Activated CD4-positive, alpha-beta memory T cell treated with anti-CD3 and anti-CD28 coated beads, Interleukin-2, amount 10 ng/mL, durations not matched to agents 7 days and 5 days (primary cell): ENCODE measurements around the gene KDM4B. TPM values are rescaled to one million over a fixed set of nuclear protein-coding genes. Genes with fewer than 3 reads are reported as not detected.
"Not testable (repeated sequence)": the region's sequence is repeated elsewhere in the genome, so short reads cannot be mapped to it uniquely, and the experiment has no call there.

Experiments used
- CTCF ChIA-PET: fragments of 350-600 bp; sonication (Branson Sonifier 250); formaldehyde crosslinking; loops from one replicate; lab custom pipeline; 2021; ENCODE audit warnings: antibody characterized with exemption, inconsistent platforms; lab: Charles Lee
- POLR2A ChIA-PET: fragments of 350-600 bp; sonication (Branson Sonifier 250); formaldehyde crosslinking; loops from one replicate; lab custom pipeline; 2021; ENCODE audit warnings: antibody characterized with exemption; lab: Charles Lee
- DNase-seq: peaks from one replicate; pipeline ENCODE4 v3.0.0-alpha.2; 2020
- H3K27ac Mint-ChIP-seq: one replicate; pipeline ENCODE4 v1.8.0; 2021; ENCODE audit warnings: mild to moderate bottlenecking, mixed read lengths
- H3K27me3 Mint-ChIP-seq: one replicate; pipeline ENCODE4 v1.8.0; 2021; ENCODE audit warnings: mixed read lengths
- H3K36me3 Mint-ChIP-seq: one replicate; pipeline ENCODE4 v1.8.0; 2021; ENCODE audit warnings: low read depth, mixed read lengths
- H3K4me1 Mint-ChIP-seq: one replicate; pipeline ENCODE4 v1.8.0; 2021; ENCODE audit warnings: mixed read lengths
- H3K4me3 Mint-ChIP-seq: one replicate; pipeline ENCODE4 v1.8.0; 2021; ENCODE audit warnings: mild to moderate bottlenecking, mixed read lengths
- H3K9me3 Mint-ChIP-seq: one replicate; pipeline ENCODE4 v1.8.0; 2021; ENCODE audit warnings: mixed read lengths
- total RNA-seq, 2 experiments: library from RNA; stranded (reverse); gene quantifications; one replicate each; pipeline ENCODE4 v1.2.3, GENCODE V29; 2021

Gene KDM4B
- total RNA-seq, 2 experiments from 2014 or later: 46.3 to 50.9 TPM

DNA sequence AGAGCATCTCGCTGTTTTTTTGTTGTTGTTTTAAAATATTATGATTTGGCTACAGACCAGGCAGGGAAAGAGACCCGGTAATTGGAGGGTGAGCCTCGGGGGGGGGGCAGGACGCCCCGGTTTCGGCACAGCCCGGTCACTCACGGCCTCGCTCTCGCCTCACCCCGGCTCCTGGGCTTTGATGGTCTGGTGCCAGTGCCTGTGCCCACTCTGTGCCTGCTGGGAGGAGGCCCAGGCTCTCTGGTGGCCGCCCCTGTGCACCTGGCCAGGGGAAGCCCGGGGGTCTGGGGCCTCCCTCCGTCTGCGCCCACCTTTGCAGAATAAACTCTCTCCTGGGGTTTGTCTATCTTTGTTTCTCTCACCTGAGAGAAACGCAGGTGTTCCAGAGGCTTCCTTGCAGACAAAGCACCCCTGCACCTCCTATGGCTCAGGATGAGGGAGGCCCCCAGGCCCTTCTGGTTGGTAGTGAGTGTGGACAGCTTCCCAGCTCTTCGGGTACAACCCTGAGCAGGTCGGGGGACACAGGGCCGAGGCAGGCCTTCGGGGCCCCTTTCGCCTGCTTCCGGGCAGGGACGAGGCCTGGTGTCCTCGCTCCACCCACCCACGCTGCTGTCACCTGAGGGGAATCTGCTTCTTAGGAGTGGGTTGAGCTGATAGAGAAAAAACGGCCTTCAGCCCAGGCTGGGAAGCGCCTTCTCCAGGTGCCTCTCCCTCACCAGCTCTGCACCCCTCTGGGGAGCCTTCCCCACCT is 183.3 kb downstream of the KDM4B start:
- Mint-ChIP-seq H3K4me1 (no peaks in the 10 kb centered on the region), H3K27me3 (no peaks in the 10 kb centered on the region), H3K9me3 (no peaks in the 10 kb centered on the region), H3K27ac (no peak overlapping the region), H3K4me3 (no peak overlapping the region), H3K36me3 (no peaks in the 10 kb centered on the region)
- CTCF ChIA-PET: interaction anchor here (0.7 kb wide), 1 partner anchor 9 kb away, joined by 3 read pairs; no protein-coding TSS in a partner anchor
- POLR2A ChIA-PET: no interaction called here
- DNase-seq: no peak

DNA sequence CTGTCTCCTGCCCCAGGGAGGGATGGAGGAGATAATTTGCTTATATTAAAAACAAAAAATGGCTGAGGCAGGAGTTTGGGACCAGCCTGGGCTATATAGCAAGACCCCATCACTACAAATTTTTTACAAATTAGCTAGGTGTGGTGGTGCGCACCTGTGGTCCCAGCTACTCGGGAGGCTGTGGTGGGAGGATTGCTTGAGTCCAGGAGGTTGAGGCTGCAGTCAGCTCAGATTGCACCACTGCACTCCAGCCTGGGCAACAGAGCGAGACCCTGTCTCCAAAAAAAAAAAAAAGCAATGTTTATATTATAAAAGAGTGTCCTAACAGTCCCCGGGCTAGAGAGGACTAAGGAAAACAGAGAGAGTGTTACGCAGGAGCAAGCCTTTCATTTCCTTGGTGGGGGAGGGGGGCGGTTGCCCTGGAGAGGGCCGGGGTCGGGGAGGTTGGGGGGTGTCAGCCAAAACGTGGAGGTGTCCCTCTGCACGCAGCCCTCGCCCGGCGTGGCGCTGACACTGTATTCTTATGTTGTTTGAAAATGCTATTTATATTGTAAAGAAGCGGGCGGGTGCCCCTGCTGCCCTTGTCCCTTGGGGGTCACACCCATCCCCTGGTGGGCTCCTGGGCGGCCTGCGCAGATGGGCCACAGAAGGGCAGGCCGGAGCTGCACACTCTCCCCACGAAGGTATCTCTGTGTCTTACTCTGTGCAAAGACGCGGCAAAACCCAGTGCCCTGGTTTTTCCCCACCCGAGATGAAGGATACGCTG is 184.0 kb downstream of the KDM4B start:
- peaks cover 2% of the 10 kb centered on the region for H3K9me3 Mint-ChIP-seq
- no peak overlapping the region for H3K4me3 Mint-ChIP-seq
- CTCF ChIA-PET: interaction anchor here (0.7 kb wide), 1 partner anchor 8 kb away, joined by 3 read pairs; no protein-coding TSS in a partner anchor
- no peak overlapping the region for H3K27ac Mint-ChIP-seq
- no peak for DNase-seq
- H3K27me3 Mint-ChIP-seq: no peaks in the 10 kb centered on the region
- POLR2A ChIA-PET: no interaction called here
- H3K4me1 Mint-ChIP-seq: no peaks in the 10 kb centered on the region
- no peaks in the 10 kb centered on the region for H3K36me3 Mint-ChIP-seq

DNA sequence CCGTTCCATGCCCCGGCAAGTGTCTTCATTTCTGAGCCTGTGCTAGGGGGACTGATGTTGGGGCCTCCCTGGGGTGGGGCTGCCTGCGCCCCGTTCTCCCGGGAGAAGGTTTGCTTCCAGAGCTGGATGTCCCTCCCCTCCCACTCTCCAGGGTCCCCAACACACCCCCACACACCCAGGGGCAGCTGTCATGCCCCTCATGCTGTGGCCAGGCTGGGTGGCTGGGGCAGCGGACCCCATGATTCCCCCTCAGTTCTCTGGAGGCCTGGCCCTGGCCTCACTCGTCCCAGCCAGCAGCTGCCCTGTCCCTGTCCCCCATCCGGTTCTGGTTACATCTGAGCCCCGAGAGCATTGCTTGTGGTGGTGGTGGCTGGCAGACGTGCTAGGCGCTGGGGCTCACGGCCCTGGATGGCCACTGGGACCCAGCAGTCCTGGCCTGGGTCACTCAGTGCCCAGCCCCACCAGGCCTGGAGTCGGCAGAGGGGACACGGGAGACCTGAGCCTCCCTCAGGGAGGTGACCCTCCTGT is 184.8 kb downstream of the KDM4B start:
- Mint-ChIP-seq H3K27ac (no peak overlapping the region), H3K4me1 (no peaks in the 10 kb centered on the region), H3K36me3 (no peaks in the 10 kb centered on the region), H3K4me3 (no peak overlapping the region), H3K9me3 (peaks cover 5% of the 10 kb centered on the region), H3K27me3 (no peaks in the 10 kb centered on the region)
- ChIA-PET CTCF (no interaction called here), POLR2A (no interaction called here)
- no peak for DNase-seq

DNA sequence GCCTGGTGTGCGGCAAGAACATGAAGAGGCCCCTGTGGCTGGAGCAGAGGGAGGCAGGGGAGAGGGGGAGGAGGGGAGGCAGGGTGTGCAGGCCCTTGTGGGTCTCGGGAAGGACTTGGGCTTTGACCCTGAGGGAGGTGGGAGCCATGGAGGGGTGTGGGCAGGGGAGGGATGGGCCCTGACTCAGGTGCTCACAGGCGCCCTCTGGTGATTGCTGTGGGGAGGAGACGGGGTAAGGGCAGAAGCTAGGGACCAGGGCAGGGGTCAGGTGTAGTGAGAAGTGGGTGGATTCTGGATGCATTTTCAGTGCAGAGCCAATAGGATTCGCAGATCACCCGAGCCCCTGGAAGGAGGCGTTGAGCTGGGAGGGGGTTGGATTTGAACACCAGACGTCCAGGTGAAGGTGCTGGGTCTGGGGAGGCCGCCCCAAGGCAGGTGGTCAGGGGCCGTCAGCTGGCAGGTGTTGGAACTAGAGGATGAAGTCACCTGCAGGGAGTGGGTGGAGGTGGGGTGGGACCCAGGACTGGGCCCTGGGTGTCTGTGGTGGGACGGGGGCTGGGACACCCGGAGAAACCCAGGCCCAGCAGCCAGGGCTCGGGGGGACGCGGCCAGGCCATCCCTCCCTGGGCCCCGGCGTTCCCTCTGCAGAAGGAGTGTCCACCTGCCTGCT is 185.4 kb downstream of the KDM4B start:
- peak; percentile 34 for DNase-seq

DNA sequence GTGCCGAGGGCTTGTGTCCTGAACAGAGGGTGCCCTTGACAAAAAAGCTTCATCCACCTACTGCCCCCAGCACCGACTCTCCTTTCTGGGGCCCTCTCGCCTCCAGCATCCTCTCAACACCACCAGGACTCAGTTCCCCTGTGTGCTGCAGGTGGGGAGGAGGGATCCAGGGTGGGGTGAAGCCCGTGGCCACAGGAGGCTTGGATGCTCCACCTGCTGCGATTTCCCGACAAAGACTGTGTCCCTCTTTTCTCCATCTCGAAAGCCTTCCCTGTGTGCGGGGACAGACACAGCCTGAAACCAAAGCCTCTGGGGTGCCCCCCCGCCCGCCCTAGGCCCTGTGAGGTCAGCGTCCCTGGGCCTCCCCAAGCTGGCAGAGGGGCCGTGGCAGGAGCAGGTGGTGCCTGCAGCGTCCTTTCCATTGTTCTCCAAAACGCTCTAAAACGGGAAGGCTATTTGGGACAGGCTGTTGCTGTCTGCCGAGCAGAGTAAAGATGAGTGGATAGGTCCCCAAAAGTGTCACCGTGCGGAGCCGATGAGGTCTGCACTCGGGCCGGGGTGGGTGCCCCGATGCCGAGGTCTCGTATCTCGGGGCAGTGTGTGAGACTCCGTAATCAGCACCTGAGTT is 186.0 kb downstream of the KDM4B start:
- POLR2A ChIA-PET: no interaction called here
- H3K9me3 Mint-ChIP-seq: peaks cover 9% of the 10 kb centered on the region
- no peak overlapping the region for H3K27ac Mint-ChIP-seq
- H3K4me3 Mint-ChIP-seq: no peak overlapping the region
- DNase-seq: no peak
- no peaks in the 10 kb centered on the region for H3K27me3 Mint-ChIP-seq
- CTCF ChIA-PET: interaction anchor here (1.1 kb wide), 1 partner anchor 106 kb away, joined by 3 read pairs; no protein-coding TSS in a partner anchor
- no peaks in the 10 kb centered on the region for H3K36me3 Mint-ChIP-seq
- H3K4me1 Mint-ChIP-seq: no peaks in the 10 kb centered on the region

More for the DNA sequence above, 185.4 kb downstream of the KDM4B start:
- Mint-ChIP-seq H3K4me3 (no peak overlapping the region), H3K4me1 (no peaks in the 10 kb centered on the region), H3K9me3 (peaks cover 9% of the 10 kb centered on the region), H3K27me3 (no peaks in the 10 kb centered on the region), H3K36me3 (no peaks in the 10 kb centered on the region), H3K27ac (no peak overlapping the region)
- POLR2A ChIA-PET: no interaction called here
- CTCF ChIA-PET: interaction anchor here (1.1 kb wide), 1 partner anchor 106 kb away, joined by 3 read pairs; no protein-coding TSS in a partner anchor

DNA sequence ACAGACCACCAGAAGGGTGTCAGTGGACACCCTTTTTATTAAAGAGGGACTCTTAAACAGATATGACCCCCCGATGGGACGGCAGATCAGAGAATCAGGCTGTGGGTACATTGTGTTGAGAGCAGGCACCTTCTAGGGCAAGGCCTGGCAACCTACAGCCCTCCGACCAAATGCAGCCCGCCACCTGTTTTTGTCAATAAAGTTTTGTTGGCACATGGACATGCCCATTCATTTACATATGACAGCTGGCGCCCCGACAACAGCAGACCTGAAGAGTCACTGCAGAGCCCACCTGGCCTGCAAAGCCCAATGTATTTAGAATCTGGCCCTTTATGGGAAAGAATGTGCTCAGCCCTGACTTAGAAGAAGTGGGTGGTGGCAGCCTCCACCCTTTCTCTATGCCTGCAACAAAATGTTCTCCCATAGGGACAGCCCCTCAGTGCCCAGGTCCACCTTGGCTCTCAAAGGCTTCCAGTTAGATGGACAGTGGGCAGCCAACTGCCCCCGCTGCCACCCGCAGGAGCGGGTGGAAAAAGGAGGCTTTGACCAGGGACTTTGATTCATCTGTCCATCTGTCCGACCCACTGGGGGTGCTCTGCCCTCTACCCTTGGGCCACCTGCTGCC is 186.8 kb downstream of the KDM4B start:
- ChIA-PET POLR2A (no interaction called here), CTCF (no interaction called here)
- Mint-ChIP-seq H3K36me3 (no peaks in the 10 kb centered on the region), H3K27ac (no peak overlapping the region), H3K4me1 (no peaks in the 10 kb centered on the region), H3K27me3 (no peaks in the 10 kb centered on the region), H3K9me3 (peaks cover 9% of the 10 kb centered on the region), H3K4me3 (no peak overlapping the region)
- DNase-seq: no peak

DNA sequence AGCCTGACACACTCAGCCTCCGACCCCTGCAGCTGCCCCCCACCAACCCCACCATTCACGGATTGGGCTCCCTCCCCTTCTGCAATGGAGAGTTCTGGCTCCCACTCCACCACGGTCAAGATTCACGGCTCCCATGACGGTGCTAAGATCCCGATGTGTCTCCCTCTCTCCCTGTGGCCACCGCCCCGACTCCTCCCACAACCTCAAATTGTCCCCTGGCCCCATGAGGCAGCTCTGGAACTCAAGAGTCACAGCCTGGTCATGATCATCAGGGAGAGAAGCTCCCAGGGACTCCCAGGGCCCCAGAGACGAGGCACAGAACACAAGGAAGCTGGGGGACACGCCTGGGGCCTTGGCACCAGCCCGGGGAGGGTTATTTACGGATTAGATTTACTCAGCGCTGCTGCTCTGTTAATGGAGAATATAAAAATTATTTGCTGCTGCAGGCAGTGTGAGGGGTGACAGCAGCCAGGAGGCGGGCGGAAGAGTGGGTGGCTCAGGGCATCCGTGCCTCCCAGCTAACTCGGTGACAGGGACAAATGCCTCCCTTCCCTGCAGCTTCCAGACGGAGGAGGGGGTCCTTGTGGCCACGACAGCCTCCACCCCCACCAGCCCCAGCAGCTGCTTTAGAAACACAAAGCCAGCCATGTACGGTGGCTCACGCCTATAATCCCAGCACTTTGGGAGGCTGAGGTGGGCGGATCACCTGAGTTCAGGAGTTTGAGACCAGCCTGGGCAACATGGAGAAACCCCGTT is 187.5 kb downstream of the KDM4B start:
- Mint-ChIP-seq H3K27ac (no peak overlapping the region), H3K9me3 (peaks cover 9% of the 10 kb centered on the region), H3K27me3 (no peaks in the 10 kb centered on the region), H3K4me3 (no peak overlapping the region), H3K4me1 (no peaks in the 10 kb centered on the region), H3K36me3 (no peaks in the 10 kb centered on the region)
- DNase-seq: no peak
- CTCF ChIA-PET: interaction anchor here (0.6 kb wide), 1 partner anchor 115 kb away, joined by 3 read pairs; no protein-coding TSS in a partner anchor
- POLR2A ChIA-PET: no interaction called here

DNA sequence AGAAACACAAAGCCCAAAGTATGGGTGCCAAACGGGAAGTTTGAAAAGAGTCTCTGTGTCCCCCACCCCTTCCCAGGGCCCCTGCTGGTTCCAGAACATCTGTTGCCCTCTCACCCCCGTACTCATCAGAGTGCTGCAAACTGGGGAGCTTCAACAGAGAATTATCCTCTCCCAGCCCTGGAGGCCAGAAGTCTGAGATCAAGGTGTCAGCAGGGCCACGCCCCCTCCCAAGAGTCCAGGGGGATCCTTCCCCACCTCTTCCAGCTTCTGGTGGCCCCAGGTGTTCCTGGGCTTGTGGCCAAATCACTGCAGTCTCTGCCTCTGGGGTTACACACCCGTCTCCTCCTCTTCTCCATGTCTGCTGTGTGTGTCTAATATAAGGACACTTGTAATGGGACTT is 188.3 kb downstream of the KDM4B start:
- Mint-ChIP-seq H3K36me3 (no peaks in the 10 kb centered on the region), H3K4me3 (no peak overlapping the region), H3K4me1 (no peaks in the 10 kb centered on the region), H3K27me3 (no peaks in the 10 kb centered on the region), H3K9me3 (peaks cover 9% of the 10 kb centered on the region), H3K27ac (no peak overlapping the region)
- DNase-seq: no peak
- CTCF ChIA-PET: interaction anchor here (0.6 kb wide), 1 partner anchor 114 kb away, joined by 3 read pairs; no protein-coding TSS in a partner anchor
- POLR2A ChIA-PET: no interaction called here

DNA sequence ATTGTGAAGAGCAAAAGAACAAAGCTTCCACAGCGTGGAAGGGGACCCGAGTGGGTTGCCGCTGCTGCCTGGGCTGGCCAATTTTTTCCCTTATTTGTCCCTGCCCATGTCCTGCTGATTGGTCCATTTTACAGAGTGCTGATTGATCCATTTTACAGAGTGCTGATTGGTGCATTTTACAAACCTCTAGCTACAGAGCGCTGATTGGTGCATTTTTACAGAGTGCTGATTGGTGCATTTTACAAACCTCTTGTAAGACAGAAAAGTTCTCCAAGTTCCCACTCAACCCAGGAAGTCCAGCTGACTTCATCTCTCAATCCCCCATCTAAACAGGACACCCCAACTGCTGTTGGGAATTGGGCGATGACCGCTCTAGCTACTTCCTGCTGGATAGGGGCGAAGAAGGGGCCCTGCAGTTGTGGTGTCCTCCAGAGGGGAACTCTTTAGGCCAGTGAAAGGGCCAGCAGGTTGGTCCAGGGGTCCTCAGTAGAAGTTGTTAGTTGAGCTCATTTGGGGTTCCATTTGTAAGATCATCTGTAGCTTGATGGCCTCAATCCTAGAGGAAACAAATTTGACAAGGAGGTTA is 189.7 kb downstream of the KDM4B start:
- H3K27ac Mint-ChIP-seq, CTCF ChIA-PET, DNase-seq, H3K4me1 Mint-ChIP-seq, H3K9me3 Mint-ChIP-seq, H3K4me3 Mint-ChIP-seq, POLR2A ChIA-PET, H3K36me3 Mint-ChIP-seq, H3K27me3 Mint-ChIP-seq: not testable (repeated sequence)

DNA sequence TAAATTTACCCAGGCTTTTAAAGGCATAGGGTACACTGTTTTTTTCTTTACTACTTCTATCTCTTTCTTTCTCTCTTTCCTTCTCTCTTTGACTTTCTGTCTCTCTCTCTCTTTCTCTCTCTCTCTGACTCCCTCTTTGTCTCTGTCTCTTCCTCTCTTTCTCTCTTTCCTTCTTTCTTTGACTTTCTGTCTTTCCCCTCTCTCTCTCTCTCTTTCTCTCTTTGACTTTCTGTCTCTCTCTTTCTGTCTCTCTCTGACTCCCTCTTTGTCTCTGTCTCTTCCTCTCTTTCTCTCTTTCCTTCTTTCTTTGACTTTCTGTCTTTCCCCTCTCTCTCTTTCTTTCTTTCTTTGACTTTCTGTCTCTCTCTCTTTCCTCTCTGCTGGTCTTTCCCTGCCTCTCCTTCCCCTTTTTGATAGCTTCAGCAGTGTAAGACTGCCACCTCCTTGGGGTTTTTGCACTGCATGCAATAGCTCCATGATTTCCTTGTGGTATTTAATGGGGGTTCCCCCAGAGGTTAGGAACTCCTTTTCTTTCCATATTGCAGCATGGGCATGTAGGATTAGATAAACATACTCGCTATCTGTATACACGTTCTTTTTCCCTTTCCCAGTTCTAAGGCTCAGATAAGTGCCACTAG is 191.4 kb downstream of the KDM4B start:
- H3K4me1 Mint-ChIP-seq, H3K4me3 Mint-ChIP-seq, H3K27me3 Mint-ChIP-seq, DNase-seq, H3K27ac Mint-ChIP-seq, H3K36me3 Mint-ChIP-seq, H3K9me3 Mint-ChIP-seq, POLR2A ChIA-PET: not testable (repeated sequence)
- CTCF ChIA-PET: interaction anchor here (0.6 kb wide), 1 partner anchor 8 kb away, joined by 3 read pairs; no protein-coding TSS in a partner anchor
